A549 (cell line): ENCODE results near the gene SENP7.
"Not testable (repeated sequence)": the region's sequence is repeated elsewhere in the genome, so short reads cannot be mapped to it uniquely, and the experiment has no call there.

Source experiments
- RAD21 ChIP-seq, 2 experiments: fragments of >200 bp in 1 of 2; sonication (Bioruptor Twin) in 1 of 2; formaldehyde crosslinking in 1 of 2; IDR thresholded peaks in 1 of 2; conservative IDR thresholded peaks in 1 of 2; 2 replicates in 1 of 2; 3 replicates in 1 of 2; pipeline ENCODE4 v1.6.1; 2012 to 2018; ENCODE audit warnings: inconsistent platforms in 1 of 2
- TF ChIP-seq, protein P1 (sequence below): fragments of >200 bp; sonication (Bioruptor Twin); formaldehyde crosslinking; IDR thresholded peaks from 3 replicates; pipeline ENCODE4 v1.6.1; 2016
- TF ChIP-seq, protein P2 (sequence below): fragments of >200 bp; sonication (Bioruptor Twin); formaldehyde crosslinking; IDR thresholded peaks from 3 replicates; pipeline ENCODE4 v1.5.1; 2016

DNA sequence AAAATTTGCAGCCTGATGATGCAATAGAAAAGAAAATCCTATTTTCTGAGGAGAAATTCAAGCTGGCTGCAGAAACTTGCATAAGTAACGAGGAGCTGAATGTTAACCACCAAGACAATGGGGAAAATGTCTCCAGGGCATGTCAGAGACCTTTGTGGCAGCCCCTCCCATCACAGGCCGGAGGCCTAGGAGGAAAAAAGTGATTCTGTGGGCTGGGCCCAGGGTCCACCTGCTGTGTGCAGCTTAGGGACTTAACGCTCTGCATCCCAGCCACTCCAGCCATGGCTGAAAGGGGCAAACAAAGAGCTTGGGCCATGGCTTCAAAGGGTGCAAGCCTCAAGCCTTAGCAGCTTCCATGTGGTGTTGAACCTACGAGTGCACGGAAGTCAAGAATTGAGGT is 40.4 kb upstream of the SENP7 start:
- TF ChIP-seq RAD21 (conservative IDR thresholded peaks at IDR 0.05 in 1 of 2, IDR thresholded peaks at IDR 0.05 in 1 of 2), result not testable (repeated sequence)
- TF ChIP-seq, protein P1, sequence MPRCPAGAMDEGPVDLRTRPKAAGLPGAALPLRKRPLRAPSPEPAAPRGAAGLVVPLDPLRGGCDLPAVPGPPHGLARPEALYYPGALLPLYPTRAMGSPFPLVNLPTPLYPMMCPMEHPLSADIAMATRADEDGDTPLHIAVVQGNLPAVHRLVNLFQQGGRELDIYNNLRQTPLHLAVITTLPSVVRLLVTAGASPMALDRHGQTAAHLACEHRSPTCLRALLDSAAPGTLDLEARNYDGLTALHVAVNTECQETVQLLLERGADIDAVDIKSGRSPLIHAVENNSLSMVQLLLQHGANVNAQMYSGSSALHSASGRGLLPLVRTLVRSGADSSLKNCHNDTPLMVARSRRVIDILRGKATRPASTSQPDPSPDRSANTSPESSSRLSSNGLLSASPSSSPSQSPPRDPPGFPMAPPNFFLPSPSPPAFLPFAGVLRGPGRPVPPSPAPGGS, result not testable (repeated sequence)
- TF ChIP-seq, protein P2, sequence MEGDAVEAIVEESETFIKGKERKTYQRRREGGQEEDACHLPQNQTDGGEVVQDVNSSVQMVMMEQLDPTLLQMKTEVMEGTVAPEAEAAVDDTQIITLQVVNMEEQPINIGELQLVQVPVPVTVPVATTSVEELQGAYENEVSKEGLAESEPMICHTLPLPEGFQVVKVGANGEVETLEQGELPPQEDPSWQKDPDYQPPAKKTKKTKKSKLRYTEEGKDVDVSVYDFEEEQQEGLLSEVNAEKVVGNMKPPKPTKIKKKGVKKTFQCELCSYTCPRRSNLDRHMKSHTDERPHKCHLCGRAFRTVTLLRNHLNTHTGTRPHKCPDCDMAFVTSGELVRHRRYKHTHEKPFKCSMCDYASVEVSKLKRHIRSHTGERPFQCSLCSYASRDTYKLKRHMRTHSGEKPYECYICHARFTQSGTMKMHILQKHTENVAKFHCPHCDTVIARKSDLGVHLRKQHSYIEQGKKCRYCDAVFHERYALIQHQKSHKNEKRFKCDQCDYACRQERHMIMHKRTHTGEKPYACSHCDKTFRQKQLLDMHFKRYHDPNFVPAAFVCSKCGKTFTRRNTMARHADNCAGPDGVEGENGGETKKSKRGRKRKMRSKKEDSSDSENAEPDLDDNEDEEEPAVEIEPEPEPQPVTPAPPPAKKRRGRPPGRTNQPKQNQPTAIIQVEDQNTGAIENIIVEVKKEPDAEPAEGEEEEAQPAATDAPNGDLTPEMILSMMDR, result not testable (repeated sequence)
